Skeletal muscle cell (primary cell): ENCODE results near the gene RALGAPB.
"Not testable (repeated sequence)": the region's sequence is repeated elsewhere in the genome, so short reads cannot be mapped to it uniquely, and the experiment has no call there.

Source experiments
- DNase-seq: peaks from one replicate; pipeline ENCODE4 v3.0.0-alpha.2; 2010; ENCODE audit warnings: low read depth
- H3K4me3 ChIP-seq: 2 replicates; pipeline ENCODE4 v1.5.1; 2011; ENCODE audit warnings: low read depth, mild to moderate bottlenecking, control low read depth, low read length, moderate library complexity

RALGAPB gene

DNA sequence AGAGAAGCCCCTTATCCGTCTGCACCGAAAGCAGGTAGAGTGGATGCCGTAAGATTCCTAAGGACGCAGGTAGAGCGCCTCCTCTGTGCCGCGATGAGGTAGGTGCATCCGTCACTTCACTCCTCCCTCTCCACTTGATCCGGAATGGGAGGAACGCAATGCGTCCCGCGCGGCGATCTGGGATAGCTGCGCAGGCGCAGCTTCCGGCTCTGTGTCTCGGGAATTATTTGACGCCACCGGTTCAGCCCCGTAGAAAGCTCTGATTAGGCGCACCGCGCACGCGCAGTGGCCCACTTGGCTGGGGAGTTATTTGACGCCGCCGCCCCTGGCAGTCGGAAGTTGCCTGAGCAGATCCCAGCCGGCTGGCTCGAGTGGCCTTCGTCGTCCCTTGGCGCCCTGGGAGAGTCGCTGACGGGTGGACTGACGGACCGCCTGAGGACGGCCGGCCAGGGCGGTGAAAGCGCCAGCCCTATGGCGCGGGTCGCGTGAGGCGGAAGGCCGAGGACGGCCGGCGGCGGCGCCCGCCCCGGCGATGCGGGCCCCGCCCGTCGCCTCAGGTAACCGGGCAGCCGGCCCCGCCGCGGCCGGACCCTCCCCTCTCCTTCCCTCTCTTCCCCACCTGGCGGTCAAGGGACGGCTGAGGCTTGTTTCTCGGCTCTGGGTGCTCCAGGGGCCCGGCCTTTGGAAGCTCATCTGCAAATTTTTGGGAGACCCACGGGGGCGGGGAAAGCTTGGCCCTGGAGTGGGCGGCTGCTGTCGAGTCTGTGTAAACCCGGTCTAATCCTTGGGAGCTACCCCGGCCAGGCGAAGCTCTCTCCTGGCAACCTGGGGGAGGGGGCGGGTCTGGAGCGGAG, at the start of gene RALGAPB:
RALGAPB (plus strand) TSS at position 331 of the 854 bp plus-strand sequence. CDS start 15,590 bp downstream, outside the sequence.
- DNase-seq = peak; percentile 88
- peak within 1 kb of the TSS; percentile 89 for H3K4me3 ChIP-seq

GRCh38 chr20:38423541-38423940, 49.1 kb upstream of the RALGAPB start:
- H3K4me3 ChIP-seq = no peak overlapping the region
- no peak for DNase-seq

- DNase-seq = no peak
- H3K4me3 ChIP-seq = no peak overlapping the region
Measured at GRCh38 chr20:38424401-38424800, 48.2 kb upstream of the RALGAPB start.

DNA sequence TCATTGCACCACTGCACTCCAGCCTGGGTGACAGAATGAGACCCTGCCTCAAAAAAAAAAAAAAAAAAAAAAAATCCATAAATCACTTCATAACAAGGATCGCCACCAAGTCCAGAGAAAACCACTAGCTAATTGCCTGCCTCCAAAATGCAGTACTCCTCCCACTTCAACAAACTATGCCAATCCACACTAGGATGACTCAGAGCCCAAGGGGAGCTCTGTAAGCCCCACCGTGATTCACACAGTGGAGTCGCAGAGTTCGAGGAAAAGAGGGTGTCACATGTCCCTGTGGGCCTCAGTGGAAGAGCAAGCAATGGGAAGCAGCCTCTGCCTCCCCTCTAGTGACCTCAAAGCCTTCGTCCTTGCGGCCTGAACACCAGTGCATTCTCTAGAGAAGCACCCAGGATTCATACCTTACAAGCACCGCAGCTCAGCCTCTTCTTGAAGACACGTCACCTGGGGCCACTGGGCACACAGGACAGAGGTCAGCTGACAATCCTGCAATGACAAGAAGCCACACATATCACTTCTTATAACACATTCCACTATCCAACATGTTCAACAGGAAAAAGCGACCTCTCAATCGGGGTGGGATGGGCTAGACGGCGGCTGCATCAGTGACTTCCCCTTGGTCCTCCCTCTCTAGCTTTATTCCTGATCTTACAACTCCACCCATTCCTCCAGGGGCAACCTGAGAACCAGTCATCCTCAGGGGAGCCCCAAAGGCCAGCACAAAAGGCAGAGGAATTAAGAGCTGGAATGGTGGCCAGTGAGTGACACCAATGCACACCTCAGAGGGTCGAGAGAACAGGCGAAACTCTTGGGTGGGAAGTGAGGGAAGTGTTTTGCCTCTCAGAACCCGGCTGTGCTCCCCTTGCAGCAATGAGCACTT, 46.4 kb upstream of the RALGAPB start:
- H3K4me3 ChIP-seq = no peak overlapping the region
- DNase-seq = peak; percentile 67

- DNase-seq = no peak
- no peak overlapping the region for H3K4me3 ChIP-seq
Measured at GRCh38 chr20:38427655-38428023, 45.0 kb upstream of the RALGAPB start.

- H3K4me3 ChIP-seq = no peak overlapping the region
- no peak for DNase-seq
Measured at GRCh38 chr20:38428800-38429199, 43.8 kb upstream of the RALGAPB start.

- no peak overlapping the region for H3K4me3 ChIP-seq
Measured at GRCh38 chr20:38429301-38429700, 43.3 kb upstream of the RALGAPB start.

DNA sequence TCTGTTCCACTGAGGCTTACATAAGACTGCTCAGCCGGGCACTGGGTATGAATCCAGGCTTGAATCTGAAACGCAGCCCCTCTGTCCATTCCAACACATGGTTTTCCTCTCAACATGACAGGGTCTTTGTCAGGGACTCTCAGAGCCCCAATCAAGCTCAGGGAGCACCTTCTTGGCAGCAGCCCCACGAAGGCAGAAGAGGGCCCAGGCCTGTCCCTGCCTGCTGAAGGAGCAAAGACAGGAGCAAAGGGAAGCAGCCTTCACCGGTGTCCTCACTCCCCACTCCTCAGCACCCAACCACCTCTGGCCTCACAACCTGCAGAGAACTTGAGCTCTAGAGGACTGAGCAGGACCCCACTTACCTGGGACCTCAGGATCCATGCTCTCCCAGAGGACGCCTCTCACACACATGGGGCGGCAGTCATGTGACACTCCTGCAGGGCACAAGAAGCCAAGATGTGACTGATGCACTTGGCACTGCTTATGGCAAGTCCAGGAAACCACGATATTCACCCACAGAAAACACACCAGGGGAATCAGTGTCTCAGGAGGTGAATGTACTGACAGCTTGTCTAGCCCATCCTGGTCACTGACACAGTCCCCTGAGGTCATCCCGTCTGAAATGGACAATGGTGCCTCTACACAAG, 41.8 kb upstream of the RALGAPB start:
- no peak overlapping the region for H3K4me3 ChIP-seq
- no peak for DNase-seq

More at GRCh38 chr20:38429301-38429700, 43.3 kb upstream of the RALGAPB start:
- DNase-seq = no peak

DNA sequence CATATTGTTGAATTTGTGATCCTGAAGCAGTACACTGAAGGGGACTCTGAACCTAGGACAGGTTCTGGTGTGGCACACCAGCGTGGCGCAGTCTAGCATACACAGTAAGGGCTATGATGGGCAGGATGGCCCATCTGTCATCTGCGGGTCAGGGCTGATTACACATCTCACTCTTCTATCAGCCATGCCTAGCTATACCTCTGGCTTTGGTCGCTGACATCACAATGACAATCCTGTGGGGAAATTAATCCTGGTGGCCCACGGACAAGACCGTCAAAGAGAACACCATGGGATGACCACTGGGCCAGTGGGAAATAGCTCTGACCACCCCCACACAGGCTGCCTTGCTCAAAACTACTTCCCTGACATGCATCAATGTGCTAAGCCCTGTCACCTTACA, 40.4 kb upstream of the RALGAPB start:
- H3K4me3 ChIP-seq = no peak overlapping the region
- DNase-seq = no peak

- not testable (repeated sequence) for H3K4me3 ChIP-seq, DNase-seq
Measured at GRCh38 chr20:38432870-38433269, 39.8 kb upstream of the RALGAPB start.

GRCh38 chr20:38433304-38433972, 39.2 kb upstream of the RALGAPB start:
- peak overlapping the region; percentile 68 for H3K4me3 ChIP-seq
- no peak for DNase-seq

GRCh38 chr20:38434301-38434741, 38.3 kb upstream of the RALGAPB start:
- DNase-seq = no peak
- peak overlapping the region; percentile 68 for H3K4me3 ChIP-seq

DNA sequence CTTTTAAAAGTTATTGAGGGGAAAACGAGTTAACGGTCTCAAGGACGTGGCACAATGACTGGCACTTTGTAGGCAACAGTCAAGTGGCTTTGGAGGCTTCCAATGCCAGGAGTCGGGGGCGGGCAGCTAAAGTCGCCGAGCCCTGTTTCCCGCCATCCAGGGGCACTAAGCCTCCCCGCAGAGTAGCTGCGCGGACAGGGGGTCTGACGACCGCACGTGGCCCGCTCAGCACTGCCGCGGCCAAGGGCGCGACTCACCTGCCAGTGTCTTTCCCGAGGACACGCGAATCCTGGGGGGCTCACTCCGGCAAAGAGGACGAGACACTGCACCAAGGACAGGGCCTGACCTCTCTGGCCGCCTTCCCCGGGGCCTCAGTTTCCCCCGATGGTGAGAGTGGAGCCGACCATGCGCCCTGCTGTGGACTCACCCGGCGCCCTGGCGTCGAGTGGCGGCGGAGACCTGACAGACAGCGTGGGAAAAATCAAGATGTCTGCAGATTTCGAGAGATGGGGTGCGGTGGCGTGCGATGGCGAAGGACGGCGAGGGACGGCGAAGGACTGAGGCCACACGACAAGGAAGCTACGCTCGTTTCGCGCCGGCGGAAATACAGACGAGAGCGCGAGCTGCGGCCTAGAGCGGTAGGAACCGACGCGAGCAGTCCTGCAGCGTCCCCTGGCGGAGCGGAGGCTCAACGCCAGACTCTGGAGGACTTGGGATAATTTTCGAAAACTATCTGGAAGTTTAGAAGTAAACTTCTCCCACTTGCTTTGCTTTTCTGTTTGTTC, 37.7 kb upstream of the RALGAPB start, which contains the start of gene SNHG17:
SNHG17 (minus strand) TSS at position 559 of the 785 bp plus-strand sequence.
- DNase-seq = peak; percentile 87

GRCh38 chr20:38435555-38435939, 37.1 kb upstream of the RALGAPB start:
- peak; percentile 34 for DNase-seq
- no peak overlapping the region for H3K4me3 ChIP-seq

More for the DNA sequence above, 37.7 kb upstream of the RALGAPB start, which contains the start of gene SNHG17:
- H3K4me3 ChIP-seq = peak within 1 kb of the TSS; percentile 68

GRCh38 chr20:38437796-38438195, 34.8 kb upstream of the RALGAPB start:
- H3K4me3 ChIP-seq = no peak overlapping the region
- DNase-seq = no peak

GRCh38 chr20:38441110-38441509, 31.5 kb upstream of the RALGAPB start:
- DNase-seq, H3K4me3 ChIP-seq: not testable (repeated sequence)

DNA sequence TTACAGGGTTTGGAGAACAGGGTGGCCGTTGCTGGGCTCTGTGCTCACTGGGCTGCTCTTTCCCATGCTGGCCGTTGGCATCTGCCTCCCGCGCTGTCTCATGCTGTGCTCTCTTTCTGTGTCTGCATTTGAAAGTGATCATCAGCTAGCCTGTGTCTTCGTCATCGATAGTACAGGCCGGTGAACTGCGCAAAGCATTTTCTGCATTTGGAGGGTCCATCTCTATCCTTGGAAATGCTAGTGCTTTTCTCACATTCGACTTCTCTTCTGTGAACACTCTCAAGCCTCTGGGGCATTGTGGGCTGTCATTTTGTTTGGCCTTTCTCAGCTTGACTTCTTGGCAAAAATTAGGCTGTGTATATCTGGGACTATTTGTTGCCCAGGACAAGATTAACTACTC, 30.7 kb upstream of the RALGAPB start:
- no peak for DNase-seq
- no peak overlapping the region for H3K4me3 ChIP-seq

- DNase-seq = no peak
- H3K4me3 ChIP-seq = no peak overlapping the region
Measured at GRCh38 chr20:38445381-38445796, 27.3 kb upstream of the RALGAPB start.
